Activated CD4-positive, CD25-positive, alpha-beta regulatory T cell treated with anti-CD3 and anti-CD28 coated beads, Interleukin-2, amount 50 U/mL, for 16 hours (primary cell): ENCODE data around the gene FBXL16.
A peak's percentile ranks its signal among the peaks of the same experiment; 100 is the strongest.

Source experiments
- DNase-seq: peaks from one replicate; pipeline ENCODE4 v3.0.0-alpha.2; 2020; ENCODE audit warnings: low read depth, low spot score

The FBXL16 gene

DNA sequence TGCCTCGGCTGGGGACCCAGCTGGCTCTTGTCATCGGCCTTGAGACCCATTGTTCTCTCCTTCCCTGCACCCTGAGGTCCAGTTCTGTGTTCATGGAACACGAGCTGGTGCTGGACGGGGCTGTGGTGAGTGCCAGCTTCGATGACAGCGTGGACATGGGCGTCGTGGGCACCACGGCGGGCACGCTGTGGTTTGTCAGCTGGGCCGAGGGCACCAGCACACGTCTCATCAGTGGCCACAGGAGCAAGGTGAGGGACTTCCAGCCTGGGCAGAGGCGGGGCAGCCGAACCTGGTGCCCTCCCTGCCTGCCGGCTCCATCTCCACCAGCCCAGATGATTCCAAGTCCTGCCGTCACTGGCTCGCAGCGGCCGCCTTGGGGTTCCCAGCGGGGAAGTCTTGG lies 43.0 kb downstream of the FBXL16 start:
- no peak for DNase-seq

- DNase-seq, result no peak
These were observed 43.5 kb downstream of the FBXL16 start for GRCh38 chr16:662095-662494.

DNA sequence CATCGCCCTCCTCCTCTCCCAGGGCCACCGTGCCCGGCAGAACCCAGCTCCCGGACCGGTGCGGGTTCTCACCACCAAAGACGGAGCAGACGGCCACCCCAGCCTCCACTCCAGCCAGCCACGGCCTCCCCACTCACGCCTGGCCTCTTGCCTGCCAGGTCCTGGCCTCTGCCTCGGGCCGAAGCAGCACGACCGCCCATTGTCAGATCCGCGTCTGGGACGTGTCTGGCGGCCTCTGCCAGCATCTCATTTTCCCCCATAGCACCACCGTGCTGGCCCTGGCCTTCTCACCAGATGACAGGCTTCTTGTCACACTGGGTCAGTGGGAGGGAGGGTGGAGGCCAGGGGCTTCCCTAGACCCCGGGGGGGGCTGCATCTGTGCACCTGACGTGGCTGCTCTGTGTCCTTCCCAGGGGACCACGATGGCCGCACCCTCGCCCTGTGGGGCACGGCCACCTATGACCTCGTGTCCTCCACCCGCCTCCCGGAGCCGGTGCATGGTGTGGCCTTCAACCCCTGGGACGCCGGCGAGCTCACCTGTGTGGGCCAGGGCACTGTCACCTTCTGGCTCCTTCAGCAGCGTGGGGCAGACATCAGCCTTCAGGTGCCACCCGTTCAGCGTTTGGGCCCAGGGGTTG lies 44.3 kb downstream of the FBXL16 start:
- DNase-seq, result no peak

DNA sequence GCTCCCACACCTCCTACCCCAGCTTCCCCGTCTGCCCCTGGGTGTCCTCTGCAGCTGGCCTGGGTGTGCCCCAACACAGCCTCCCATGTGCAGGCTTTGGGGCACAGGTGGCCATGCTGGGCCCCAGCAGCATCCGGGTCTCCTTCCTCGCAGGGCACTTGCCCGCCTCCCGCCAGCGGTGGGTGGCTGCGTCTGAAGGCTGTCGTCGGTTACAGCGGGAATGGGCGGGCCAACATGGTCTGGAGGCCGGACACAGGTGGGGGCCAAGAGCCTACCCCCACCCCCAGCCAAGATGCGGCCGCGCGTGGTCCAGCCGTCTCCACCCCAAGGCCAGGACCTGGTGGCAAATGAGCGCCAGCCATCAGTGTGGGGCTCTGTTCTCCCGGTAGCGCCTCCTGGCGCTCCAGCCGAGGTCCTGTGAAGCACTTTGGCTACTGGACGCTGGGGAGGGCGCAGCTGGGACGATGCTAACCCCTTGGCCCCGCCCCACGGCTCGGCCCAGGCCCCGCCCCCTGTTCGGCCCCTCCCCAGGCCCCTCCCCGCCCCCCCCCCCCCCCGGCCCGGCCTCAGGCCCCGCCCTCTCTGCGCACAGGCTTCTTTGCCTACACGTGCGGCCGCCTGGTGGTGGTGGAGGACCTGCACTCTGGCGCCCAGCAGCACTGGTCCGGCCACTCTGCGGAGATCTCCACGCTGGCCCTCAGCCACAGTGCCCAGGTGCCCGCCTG lies 45.0 kb downstream of the FBXL16 start:
- DNase-seq, result no peak

DNA sequence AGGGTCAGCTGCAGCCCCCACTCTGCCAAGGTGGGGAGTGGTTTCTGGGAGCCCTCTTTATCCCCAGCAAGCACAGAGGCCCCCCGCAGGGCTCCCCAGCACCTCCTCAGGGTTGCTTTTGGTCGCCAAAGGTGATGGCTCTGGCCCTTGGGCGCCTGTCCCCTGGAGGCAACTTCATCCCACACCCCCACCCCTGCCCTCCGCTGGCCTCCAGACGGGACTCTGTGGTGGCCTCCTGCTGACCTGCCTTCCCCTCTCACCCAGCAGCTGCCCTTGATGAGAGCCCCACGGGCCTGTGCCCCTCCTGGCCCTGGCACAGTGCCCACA lies 45.5 kb downstream of the FBXL16 start:
- no peak for DNase-seq

DNA sequence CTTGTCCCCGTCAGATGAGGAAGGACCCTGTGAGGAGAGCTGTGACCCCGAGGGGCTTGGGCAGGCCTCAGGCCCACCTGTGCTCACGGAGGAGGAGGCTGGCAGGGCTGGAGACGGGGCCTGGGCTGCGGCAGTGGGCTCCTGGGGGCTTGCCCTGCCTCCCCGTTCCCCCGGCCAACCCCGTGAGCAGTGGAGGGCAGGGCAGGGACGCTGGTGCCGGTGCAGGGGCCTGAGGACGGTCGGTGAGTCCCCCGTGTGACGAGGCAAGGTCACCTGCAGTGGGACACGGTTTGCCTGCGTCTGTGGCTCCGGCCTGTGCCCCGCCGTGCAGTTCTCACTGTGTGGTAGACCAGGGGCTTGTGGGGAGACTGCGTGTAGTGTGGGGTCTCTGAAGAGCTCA lies 46.0 kb downstream of the FBXL16 start:
- no peak for DNase-seq

DNA sequence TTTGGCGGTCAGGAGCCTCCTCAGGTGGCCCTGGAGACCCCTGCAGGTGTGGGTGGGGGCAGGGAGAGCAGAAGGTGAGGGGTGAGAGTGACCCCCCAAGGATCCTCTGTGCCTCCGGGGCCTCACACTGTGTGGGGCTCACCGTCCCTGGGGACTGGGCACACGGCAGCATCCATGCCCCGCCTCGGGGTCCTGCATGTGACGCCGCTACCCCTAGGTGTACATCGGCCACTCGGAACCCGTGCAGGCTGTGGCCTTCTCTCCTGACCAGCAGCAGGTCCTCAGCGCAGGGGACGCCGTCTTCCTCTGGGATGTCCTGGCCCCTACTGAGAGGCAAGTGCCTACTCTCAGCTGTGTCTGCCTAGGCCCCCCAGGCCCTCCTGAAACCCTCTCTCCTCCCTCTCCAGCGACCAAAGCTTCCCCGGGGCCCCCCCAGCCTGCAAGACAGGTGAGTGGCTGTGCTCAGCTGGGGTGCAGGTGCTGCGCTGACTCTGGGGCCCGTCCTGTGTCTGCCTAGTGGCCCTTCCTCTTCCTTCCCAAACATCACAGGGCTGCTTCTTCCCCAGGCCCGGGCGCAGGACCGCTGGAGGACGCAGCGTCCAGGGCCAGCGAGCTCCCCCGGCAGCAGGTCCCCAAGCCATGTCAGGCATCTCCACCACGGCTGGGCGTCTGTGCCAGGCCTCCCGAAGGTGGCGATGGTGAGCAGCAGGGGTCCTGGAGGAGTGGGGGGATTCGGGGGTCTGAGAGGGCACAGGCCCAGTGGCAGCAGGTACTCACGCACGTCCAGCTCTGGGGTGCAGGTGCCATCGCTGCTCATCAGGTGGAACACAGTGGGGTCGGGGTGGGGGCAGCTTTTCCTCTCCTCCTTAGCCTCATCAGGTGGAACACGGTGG lies 46.7 kb downstream of the FBXL16 start:
- DNase-seq, result no peak

- no peak for DNase-seq
These were observed 48.1 kb downstream of the FBXL16 start for GRCh38 chr16:657487-657886.

DNA sequence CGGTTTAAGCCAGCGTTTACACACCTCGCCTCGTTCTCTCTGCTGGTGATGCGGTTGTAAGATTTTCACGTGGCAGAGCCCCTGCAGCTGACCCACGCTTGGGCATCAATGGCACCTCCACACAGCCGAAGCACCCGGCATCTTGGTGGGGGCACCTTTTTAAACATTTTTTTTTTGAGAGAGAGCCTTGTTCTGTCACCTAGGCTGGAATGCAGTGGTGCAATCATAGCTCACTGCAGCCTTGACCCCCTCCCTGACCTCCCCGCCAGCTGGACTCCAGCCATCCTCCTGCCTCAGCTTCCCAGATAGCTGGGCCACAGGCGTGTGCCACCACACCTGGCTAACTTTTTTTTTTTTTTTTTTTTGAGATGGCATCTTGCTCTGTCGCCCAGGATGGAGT lies 51.6 kb downstream of the FBXL16 start:
- DNase-seq, result no peak

DNA sequence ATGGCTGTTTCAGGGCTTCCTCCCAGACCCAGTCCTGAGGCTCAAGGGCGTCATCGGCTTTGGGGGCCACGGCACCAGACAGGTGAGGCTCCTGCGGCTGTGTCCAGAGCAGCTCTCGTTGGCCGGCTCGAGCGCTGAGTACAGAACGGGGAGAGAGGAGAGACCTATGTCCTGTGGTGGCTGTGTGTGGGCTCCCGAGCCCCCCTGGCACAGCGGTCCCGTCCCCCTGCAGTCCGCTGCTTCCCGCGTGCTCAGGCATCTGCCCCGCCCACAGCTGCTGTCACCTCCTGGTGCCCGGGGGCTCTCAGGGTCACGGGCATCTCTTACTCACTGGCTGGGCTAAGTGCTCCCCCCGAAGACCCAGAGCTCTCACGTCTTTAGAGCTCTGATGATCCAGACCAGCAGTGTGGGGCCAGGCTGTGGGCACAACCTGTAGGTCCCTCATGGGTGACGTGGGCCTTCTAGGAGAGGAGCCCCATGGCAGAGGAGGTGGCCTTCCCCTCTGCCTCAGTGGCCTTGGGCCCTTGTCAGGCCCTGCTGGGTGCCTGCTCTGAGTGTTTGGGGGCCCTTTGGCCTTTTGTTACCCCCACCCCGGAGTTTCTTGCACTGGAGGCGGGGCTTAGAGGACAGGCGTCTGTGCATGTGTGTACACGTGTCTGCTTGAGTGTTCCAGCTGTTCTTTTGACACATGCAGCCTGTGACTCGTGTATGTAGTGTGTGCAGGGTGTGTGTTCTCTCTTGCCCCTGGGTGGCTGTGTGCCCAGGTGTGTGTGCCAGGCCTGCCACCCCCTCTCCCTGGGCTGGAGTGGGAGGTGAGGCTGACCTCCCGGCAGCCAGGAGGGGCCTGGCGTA lies 52.9 kb downstream of the FBXL16 start:
- no peak for DNase-seq

DNA sequence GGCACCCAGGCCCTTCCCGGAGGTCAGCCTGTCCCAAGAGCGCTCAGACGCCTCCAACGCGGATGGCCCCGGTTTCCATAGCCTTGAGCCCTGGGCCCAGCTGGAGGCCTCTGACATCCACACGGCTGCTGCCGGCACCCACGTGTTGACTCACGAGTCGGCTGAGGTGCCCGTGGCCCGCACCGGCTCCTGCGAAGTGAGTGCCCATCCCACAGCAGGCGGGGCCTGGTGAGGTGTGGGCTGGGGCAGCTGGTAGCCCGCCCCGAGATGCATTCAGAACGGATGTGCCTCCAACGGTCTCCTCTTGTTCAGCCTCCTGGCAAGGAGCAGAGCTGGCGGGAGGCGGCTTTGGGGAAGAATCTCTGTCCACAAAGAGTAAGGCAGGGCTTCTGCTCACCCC lies 53.8 kb downstream of the FBXL16 start:
- DNase-seq, result no peak

GRCh38 chr16:649631-650030 lies 56.0 kb downstream of the FBXL16 start:
- no peak for DNase-seq

- DNase-seq, result peak; percentile 87
These were observed 56.6 kb downstream of the FBXL16 start, which contains the start of gene WDR90 for GRCh38 chr16:648781-649589. WDR90 (plus strand) TSS chr16:649365; CDS start chr16:649417, 52 bp downstream.

DNA sequence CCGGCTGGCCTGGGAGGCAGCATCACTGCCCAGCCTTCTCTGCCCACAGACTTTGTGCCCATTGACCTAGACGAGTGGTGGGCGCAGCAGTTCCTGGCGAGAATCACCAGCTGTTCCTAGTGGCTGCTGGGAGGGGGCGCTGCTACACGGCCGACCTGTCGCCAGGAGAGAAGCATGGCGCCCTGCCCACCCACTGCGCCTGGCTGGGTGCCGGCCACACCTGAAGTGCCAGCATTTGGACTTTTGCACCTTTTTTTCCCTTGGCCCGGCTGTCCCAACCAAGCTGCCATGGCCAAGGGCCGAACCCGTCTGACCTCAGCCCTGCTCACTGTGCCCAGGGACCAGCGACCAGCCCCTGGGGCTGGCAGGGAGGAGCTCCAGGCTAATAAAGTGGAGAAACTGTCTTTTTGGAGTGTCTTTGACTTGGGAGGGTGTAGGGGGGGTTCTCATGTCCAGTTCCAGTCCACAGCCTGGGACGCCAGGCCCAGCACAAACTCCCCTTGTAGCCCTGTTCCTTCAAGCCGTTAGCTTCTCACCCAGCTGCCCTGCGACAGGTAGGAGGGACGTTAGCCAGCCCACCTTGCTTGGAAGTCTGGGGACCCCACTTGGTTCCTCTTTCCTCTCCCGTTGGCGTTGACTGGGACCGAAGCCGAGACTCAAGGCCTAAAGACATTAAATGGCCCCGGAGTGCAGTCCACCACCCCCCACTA lies 57.4 kb downstream of the FBXL16 start:
- DNase-seq, result no peak

DNA sequence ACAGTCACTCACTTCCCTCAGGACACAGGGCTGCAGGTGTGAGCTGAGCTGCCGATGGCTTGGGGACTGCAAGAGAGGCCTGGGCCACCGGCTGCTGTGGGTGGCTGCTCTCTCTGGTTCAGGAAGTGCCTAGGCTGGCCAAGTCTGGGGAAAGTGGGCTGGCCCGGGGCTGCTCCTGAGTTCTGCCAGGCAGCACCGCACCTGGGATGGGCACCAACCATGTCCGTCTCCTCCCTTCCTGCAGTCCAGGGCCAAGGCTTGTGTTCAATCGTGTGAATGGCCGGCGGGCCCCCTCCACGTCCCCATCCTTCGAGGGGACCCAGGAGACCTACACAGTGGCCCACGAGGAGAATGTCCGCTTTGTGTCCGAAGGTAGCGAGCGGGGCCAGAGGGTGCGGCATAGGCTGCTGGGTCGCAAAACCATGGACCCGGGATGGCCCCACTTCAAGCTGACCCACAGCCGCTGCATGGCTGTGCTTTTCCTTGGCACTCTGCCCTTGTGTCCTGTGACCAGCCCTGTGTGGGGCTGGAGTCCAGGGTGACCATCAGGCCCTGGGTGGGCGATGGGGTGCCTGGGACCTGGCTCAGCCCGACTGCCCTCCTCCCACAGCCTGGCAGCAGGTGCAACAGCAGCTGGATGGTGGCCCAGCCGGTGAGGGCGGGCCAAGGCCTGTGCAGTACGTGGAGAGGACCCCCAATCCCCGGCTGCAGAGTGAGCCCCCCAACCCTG lies 58.3 kb downstream of the FBXL16 start:
- DNase-seq, result no peak

DNA sequence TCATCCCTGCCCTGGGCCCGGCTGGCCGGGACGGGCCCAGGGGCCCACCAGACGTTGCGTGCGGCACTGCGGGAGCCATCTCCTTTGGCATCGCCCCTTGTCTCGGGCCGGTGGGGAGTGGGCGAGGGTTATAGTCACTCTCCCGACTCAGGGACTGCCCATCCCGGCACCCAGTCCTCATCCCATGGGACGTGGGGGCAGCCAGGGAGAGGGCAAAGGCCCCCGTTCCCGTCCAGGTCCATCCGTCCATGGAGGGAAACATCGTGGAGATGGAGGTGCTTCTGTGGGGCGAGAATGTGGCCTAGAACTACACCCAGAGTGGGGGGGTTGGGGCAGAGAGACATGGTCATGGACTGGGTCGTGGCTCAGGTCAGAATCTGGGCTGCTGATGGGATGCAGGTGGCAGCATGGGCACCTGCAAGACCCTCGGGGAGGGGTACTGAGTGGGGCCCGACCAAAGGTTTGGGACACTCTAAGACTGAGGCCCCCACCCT lies 58.9 kb downstream of the FBXL16 start:
- DNase-seq, result no peak

DNA sequence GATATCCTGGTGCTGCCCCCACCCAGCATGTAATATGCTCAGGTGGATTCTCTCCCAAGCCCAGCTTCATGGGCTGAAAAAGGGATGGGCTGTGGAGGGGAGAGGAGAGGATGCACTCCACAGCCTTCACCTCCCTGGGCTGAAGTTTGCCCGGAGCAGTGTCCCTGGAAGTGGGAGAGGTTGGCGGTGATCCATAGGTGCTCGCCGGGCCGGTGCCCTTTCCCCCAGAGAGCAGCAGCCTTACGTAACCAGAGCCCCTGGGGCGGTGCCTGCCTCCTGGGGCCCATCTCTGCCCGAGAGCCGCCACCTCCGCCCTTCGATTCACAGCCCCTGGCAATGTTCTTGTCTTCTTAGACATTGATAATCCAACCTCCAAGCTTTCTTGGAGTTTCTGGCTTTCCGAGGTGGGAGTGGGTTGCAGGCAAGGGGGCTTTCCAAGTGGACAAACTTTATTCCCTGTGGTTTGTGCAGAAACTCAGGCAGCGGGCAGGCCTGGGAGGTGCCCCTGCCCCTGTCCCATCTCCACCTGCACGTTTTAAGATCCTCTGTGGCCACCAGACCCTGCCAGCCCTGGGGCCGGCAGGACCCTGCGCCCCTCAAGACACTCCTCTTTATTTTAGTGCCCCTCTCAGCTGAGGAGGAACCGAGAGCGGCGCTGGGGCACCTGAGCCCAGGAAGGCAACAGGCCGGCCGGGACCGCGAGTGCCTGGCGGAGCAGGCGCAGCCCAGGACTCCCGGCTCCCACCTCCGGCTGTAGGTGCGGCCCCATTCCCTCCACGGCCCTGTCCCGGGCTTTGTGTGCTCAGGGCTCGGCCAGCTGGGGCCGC lies 59.5 kb downstream of the FBXL16 start:
- no peak for DNase-seq

- DNase-seq, result no peak
These were observed 61.0 kb downstream of the FBXL16 start for GRCh38 chr16:644556-644955.

DNA sequence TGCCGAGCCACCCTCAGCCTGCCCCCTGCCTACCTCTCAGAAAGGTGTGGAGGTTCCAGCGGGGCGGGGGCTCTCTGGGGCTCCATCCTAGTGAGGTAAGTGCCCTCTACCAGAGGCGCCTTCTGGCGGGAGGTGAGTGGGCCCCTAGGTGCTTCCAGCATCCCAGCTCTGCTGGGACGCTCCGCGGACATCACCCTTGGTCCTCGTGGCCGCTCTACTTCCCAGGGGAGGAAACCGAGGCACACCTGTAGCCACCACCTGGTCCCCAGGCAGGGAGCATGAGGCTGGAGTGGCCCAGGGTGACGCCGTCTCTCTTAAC lies 62.6 kb downstream of the FBXL16 start:
- no peak for DNase-seq
